NCI-H345 treated with DMSO at 0.1 percent for 48 hours (cell line): ENCODE measurements around the gene FAM171A1.
A peak's percentile ranks its signal among the peaks of the same experiment; 100 is the strongest.
"Not testable (repeated sequence)": the region's sequence is repeated elsewhere in the genome, so short reads cannot be mapped to it uniquely, and the experiment has no call there.

Source experiments
- DNase-seq: peaks from one replicate; lab custom pipeline; 2025; ENCODE audit not compliant: unreplicated experiment; lab: John Stamatoyannopoulos, UW

Gene FAM171A1

DNA sequence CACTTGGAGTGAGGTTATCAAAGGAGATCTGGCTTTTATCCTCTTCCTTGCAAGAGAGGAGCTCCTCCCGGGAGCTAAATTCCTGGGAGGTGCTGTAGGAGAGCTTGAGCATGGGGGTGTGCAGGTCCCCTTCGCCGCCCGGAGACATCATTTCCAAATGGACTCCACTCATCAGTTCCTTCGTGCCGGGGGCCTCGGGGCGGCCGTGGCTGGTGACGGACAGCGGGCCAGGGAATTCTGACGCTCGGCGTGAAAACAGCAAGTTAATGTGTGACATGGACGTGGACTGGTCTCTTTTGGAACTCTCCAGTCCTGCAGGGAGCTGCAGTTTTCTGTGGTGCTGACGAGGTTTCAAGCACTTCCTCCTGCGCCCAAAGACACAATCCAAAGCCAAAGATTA is 156.9 kb downstream of the FAM171A1 start:
- DNase-seq: no peak

DNA sequence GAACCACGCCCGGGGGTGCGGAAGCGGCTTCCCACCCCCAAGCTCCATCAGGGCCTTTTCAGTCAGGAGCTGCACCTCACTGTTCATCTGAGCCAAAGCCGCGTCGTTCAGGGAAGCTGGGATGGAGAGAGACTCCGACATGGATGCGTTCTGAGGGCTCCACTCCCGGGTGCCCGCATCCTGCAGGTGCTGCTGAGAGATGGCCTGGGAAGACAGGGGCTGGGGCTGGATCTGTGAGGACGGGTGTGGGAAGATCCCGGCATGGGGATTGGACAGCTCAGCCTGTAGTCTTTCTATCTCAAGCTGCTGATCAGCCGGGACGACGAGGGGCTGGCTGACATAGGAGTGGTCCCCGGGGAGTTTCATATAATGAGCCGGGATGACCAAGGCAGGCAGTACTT is 157.6 kb downstream of the FAM171A1 start:
- DNase-seq: no peak

- no peak for DNase-seq
Measured at GRCh38 chr10:15211464-15211979, 159.6 kb downstream of the FAM171A1 start.

DNA sequence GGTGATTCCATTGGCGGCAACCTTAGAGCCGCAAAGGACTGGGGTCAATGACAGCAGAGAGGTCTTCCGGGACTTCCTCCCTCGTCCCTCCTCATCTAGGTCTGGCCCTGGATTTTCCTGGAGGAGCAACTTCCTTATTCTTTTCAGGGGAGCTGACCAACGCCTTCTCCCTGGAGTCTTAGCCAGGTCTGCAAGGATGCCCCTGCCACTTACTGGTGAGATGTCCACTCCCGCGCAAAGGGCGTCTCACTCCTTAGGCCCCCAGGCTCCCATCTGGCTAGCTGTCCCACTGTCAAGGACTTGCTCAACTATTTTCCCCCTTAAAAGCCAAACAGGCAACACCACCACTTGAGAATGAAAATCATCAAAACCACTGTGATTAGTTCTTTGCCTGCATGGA is 160.6 kb downstream of the FAM171A1 start:
- DNase-seq: no peak

DNA sequence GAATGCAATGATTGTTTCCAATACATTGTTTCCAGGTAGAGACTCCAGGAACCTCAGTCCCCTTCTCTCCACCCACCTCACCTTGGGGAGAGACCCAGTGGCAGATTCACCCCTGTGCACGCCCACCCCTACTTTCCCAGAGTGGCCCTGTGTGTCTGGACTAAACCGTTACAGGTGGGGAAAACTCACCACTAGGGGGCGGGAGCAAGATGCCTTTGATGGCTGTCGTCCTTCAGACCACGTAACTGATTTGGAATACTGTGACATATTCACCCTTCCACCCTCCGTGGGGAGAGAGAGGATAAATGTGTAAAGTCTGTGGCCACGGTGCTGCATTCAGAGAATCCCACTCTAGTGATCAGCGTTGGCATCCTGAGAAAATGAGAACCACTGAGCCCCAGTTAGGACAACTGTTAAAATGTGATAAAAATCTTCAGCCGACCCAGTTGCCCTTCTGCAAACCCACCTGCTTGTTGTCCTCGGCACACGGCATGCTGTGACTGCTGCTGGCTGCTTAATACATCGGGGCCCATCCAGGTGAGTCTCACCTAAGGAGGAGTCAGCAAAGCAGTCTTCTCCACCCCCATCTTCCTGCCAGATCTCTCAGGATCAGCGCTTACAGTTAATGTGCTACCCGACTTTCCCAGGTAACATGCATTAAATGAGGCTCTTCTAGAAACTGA is 161.1 kb downstream of the FAM171A1 start:
- peak; percentile 23 for DNase-seq

- no peak for DNase-seq
Measured at GRCh38 chr10:15208221-15208620, 162.9 kb downstream of the FAM171A1 start.

DNA sequence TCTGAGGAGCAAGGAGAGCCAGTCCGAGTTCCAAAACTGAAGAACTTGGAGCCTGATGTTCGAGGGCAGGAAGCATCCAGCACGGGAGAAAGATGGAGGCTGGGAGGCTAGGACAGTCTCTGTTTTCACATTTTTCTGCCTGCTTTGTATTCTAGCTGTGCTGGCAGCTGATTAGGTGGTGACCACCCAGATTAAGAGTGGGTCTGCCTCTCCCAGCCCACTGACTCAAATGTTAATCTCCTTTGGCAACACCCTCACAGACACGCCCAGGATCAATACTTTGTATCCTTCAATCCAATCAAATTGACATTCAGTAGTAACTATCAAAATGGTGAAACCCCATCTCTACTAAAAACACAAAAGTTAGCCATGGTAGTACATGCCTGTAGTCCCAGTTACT is 163.7 kb downstream of the FAM171A1 start:
- DNase-seq: not testable (repeated sequence)

DNA sequence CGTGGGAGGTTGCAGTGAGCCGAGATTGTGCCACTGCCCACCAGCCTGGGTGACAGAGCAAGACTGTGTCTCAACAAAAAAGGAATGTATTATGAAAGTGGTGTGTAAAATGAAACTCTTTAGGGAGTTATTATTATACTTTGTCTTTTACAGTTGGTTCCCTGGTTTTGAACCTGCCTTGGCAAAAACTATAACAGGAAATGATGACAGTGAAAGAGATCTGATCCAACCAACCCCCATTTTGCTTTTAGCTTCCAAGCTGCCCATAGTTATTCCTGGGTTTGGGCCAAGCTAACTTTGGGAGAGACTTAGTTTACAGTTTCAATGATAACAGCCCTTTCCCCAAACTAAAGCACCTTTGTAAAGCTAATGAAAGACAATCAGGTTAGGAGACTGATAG is 168.4 kb downstream of the FAM171A1 start:
- no peak for DNase-seq

DNA sequence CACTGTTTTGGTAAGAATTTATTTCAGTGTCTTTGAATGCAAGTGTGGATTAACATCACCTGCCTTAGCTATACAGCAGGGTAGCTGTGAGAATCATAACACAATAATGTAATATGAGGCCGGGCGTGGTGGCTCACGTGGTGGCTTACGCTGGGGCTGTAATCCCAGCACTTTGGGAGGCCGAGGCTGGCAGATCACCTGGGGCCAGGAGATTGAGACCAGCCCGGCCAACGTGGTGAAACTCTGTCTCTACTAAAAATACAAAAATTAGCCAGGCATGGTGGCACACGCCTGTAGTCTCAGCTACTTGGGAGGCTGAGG is 168.8 kb downstream of the FAM171A1 start:
- DNase-seq: not testable (repeated sequence)

GRCh38 chr10:15201589-15202300 is 169.3 kb downstream of the FAM171A1 start:
- DNase-seq: no peak

GRCh38 chr10:15200626-15201025 is 170.5 kb downstream of the FAM171A1 start:
- DNase-seq: no peak

DNA sequence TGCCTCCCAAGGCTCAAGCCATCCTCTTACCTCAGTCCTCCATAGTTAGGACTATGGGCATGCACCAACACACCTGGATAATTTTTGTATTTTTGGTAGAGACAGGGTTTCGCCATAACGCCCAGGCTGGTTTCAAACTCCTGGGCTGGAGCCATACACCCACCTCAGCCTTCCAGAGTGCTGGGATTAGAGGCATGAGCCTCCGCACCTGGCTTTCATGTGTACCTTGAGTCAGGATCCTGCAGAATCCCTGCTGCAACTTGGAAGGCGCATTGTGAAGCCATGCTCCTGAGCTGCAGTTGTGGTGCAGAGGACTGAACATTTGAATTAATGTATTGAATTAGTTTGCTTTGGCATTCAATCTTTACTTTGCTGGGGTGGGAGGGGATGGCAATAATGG is 173.2 kb downstream of the FAM171A1 start:
- no peak for DNase-seq

DNA sequence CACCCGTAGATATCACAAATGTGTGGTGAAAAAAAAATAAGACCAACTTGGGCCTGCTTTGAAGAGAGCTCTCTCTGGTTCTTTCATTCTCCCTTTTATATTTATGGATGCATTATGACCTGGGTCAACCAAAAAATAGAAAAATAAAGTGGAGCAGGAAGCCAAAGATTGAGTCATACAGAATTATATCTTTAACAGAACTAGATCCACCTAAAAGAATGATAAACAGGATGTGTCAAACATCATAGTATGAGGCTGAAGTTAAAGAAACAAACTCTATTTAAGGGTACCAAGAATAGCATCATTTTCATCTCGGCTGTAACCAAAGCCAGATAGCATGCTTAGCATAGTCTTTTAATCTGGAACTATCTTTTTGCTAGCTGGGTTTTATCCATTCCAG is 173.8 kb downstream of the FAM171A1 start:
- DNase-seq: no peak

GRCh38 chr10:15196021-15196834 is 174.9 kb downstream of the FAM171A1 start:
- no peak for DNase-seq

GRCh38 chr10:15189133-15189885 is 181.8 kb downstream of the FAM171A1 start:
- DNase-seq: no peak

DNA sequence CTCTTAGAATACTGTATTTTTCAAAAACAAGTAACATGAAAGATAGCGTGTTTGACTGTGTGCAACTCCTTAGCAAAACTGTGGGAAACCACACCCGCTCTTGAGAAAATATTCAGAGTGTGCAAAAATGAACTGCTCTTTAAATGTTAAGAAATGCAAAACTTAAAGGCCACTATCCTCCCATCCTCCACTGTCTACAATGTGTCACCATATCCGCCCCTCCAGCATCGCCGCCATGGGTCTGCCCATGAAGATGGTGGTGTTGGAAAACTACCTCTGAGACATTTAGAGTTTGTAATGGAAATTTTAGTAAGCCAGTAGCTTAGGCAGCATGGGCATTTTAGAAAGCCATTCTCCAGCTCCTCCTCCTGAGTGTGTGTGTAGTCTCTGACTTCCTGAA is 182.5 kb downstream of the FAM171A1 start:
- DNase-seq: no peak

- DNase-seq: no peak
Measured at GRCh38 chr10:15183689-15184481, 187.2 kb downstream of the FAM171A1 start.

DNA sequence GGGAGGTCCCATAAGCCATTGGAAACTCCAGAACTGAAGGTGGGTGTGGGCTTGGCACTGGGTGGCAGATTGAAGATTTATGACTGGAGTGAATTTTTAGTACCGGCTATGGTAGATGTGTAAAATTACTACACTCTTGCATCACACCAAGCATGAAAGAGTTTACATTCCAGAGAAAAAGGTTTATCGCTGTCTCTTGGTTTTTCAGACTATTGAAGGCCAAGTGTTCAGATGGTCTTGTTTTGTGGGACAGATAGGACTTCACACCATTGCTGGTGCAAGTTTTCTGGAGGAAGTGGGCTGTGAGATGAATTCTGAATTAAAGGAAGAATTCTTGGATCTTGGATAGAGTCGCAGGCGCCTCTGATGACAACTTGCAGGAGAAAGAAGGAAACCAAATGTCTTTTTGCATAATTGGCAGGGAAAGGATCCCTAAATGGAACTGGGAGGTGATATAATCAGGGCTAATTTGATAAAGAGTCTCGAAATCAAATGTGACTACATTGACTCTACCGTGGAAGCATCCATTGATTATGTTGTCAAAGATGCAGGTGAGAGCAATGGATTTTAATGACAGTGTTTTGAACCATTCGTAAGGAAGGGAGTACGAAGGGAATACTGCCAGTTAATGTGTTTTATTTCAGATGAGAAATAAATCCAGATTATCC is 188.4 kb downstream of the FAM171A1 start:
- no peak for DNase-seq

DNA sequence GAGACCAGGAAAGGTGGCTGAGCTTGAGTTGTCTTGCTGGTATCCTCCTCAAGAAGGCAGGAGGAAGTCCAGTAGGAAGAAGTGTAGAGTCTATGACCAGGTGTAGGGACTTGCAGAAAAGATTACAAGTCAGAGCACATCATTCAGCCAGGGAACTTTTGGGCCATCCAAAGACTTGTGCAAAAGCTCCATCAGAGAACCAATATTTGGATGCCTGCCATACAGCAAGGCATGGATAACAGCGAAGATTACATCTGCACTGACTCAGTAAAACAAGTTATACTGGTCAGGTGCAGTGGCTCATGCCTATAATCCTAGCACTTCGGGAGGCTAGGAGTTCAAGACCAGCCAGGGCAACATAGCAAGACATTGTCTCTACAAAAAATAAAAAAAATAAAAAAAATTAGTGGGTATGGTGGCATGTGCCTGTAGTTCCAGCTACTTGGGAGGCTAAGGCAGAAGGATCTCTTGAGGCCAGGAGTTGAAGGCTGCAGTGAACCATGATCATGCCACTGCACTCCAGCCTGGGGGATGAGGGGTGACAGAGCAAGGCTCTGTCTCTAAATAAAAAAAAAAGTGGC is 189.4 kb downstream of the FAM171A1 start:
- DNase-seq: no peak
